Amniotic epithelial cell (primary cell): ENCODE data around the gene VSIR.

ENCODE experiments used
- DNase-seq: peaks from one replicate; pipeline ENCODE4 v3.0.0-alpha.2; 2010; ENCODE audit warnings: low read depth

Gene VSIR

DNA sequence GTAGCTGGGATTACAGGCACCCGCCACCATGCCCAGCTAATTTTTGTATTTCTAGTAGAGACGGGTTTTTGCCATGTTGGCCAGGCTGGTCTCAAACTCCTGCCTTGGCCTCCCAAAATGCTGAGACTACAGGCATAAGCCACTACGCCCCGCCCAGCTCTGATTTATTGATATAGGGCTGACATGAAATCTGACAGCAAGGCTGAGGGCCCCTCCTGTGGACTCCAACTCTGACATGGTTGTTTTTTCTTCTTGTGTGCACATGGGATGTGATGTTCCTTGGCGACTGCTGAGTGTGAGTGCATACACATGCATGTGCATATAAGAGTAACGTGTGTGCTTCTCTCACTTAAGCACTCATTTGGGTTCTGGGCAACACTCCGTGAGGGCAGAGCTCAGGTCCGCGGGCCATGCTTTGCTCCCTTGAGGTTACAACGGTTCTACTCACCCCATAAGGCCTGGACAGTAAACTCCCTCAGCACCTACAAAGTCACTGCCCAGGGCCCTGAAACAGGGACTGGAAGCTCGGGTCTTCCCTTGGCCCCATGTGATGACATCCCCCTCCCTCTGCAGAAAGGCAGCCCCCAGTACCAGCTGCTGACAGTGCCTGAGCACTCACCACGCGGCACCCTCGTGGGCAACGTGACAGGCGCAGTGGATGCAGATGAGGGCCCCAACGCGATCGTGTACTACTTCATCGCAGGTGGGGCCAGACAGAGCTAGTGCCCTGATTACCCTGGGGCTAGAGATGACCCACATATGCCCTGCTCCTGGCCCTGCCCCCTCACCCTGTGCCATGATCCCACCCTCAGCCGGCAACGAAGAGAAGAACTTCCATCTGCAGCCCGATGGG lies 33.6 kb upstream of the VSIR start:
- DNase-seq = no peak

DNA sequence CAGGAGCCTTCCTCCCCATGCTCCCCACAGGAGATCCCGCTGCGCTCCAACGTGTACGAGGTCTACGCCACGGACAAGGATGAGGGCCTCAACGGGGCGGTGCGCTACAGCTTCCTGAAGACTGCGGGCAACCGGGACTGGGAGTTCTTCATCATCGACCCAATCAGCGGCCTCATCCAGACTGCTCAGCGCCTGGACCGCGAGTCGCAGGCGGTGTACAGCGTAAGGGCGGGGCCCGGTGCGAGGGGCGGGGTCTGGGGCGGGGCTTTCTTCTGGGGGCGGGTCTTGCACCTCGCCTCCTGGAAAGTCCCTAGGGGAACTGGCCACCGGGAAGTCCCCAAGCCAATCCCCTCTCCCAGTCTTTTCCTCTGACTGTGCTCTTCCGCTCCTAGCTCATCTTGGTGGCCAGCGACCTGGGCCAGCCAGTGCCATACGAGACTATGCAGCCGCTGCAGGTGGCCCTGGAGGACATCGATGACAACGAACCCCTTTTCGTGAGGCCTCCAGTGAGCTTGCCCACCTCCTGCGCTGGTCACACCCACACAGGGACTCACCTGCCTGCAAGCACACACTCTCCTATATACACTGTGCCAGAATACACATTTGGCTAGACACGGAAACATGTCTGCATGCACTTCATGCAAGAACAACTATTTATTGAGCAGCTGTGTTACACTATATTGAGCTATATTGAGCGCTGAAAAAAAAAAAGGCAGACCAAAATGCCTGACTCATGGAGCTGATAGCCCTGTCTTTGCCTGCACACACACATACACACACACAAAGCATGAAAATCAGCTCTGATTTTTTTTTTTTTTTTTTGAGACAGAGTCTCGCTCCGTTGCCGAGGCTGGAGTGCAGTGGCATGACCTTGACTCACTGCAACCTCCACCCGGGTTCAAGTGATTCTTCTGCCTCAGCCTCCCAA lies 32.7 kb upstream of the VSIR start:
- peak; percentile 56 for DNase-seq

DNA sequence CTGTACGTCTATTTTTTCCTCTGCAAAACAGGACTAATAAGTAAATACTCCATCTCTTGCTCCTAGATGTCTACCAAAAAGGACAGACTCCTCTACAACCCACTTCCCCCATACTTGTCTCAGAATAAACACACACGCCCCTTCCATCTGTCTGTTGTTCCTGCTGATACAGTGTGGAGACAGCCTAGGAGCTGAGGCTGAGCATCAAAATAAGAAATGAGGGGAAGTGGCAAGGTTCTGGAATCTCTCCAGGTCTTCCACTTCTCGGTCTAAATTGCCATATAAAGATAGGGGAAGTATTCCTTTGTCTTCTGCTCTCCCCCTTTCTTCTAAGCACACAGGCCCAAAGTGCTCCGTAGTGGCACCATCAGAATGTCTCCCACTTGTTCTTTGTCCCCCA lies 30.8 kb upstream of the VSIR start:
- DNase-seq = no peak

DNA sequence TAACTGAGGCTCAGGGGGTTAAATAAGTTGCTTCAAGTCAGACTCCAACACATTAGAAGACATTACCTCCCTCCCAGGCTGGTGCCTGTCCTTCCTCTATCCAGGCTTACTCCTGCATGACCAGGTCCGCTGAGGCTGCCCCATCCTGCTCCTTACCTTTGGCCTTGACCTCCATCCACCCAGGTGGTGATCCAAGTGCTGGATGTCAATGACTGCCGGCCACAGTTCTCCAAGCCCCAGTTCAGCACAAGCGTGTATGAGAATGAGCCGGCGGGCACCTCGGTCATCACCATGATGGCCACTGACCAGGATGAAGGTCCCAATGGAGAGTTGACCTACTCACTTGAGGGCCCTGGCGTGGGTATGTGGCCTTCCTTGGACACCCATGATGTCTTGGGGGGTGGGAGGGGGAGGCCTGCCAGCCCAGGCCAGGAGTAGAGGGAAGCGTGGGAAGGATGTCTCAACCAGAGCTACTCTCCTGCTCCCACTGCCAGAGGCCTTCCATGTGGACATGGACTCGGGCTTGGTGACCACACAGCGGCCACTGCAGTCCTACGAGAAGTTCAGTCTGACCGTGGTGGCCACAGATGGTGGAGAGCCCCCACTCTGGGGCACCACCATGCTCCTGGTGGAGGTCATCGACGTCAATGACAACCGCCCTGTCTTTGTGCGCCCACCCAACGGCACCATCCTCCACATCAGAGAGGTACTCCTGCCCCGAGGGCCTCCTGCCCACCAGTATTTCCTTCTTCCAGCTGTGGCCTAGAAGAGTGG lies 29.6 kb upstream of the VSIR start:
- no peak for DNase-seq

DNA sequence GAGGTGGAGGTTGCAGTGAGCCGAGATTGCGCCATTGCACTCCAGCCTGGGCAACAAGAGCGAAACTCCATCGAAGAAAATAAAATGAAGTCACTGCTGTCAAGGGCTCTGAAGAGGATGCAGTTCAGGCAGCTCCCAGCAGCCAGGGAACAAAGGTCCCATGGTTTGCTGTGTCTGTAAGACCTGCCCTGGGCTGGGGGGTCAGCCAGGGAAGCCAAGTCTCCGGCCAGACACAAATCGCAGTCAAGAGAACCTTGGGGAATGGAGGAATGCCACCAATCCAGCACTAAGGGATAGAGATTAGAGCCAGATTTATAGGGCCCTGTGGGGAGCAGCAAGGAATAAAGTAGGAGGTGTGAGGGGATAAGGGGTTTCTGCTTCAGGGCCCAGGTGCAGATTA lies 28.9 kb upstream of the VSIR start:
- no peak for DNase-seq

DNA sequence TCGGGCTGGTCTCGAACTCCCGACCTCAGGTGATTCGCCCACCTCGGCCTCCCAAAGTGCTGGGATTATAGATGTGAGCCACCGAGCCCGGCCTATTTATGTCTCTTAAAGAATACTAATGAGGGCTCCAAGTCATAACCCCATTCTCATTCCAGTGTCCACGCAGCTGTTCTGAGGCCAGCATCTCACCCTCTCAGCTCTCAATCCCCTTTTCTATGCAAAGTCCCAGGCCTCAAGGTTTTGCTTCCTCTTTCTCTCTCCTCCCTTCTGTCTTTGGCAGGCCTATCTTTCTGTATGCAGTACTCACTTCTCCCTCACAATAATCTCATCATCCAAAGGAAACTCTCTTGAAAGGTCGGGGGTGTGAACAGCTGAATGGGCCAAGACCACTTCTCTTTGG lies 28.0 kb upstream of the VSIR start:
- no peak for DNase-seq

DNA sequence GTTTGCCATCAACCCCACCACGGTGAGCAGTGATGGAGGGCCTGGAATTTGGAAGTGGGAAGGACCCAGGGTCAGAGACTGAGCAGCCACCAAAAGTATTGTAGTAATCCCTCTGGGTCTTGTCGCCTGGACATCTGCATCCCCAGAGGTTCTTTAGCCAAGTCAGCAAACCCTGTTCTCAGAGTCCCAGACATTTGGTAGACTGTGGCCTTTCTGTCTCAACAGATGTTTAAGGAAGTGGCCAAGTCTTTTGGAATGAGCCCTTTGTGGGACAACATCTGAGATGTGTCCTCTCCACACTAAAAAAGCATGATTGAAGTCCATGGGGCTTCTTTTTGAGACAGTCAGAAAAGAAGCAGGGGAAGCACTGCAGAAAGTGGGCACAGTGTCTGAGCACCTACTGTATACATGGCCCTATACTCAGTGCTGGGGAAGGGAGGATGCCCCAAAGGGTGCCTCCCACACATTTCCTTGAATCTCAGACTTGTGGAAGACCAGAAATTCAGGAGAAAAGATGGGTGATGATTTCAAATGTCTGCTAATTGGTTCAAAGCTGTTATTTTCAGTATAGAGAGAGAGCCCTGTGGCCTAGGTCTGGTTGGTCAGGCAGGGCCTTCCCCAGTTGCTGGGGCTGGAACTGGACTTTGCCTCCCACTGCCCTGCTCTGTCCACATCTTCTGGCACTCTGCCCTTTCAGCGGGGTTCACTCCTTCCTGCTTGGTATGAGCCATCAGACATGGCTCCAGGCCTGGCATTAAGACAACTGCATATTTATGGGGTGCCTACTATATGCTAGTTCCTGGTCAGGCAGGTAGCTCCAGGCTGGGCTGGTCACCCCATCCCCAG lies 26.5 kb upstream of the VSIR start:
- peak; percentile 38 for DNase-seq

DNA sequence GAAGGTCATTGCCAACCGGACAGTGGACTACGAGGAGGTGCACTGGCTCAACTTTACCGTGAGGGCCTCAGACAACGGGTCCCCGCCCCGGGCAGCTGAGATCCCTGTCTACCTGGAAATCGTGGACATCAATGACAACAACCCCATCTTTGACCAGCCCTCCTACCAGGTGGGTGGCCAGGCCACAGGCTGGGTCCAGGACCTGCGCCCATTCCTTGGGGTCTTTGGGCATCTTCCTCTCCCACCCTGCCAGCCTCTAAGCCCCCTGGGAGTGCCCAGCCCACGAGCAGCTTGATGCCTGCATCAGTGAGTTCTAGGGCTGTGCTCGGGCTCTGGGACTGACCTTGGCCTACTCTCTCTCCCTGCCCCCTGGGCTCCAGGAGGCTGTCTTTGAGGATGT lies 25.8 kb upstream of the VSIR start:
- no peak for DNase-seq

DNA sequence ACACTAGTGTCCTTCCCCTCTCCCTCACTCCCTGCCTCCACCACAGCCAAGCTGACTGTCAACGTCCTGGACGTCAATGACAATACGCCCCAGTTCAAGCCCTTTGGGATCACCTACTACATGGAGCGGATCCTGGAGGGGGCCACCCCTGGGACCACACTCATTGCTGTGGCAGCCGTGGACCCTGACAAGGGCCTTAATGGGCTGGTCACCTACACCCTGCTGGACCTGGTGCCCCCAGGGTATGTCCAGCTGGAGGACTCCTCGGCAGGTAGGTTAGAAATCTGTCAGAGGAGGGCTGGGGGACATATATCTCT lies 24.9 kb upstream of the VSIR start:
- no peak for DNase-seq

DNA sequence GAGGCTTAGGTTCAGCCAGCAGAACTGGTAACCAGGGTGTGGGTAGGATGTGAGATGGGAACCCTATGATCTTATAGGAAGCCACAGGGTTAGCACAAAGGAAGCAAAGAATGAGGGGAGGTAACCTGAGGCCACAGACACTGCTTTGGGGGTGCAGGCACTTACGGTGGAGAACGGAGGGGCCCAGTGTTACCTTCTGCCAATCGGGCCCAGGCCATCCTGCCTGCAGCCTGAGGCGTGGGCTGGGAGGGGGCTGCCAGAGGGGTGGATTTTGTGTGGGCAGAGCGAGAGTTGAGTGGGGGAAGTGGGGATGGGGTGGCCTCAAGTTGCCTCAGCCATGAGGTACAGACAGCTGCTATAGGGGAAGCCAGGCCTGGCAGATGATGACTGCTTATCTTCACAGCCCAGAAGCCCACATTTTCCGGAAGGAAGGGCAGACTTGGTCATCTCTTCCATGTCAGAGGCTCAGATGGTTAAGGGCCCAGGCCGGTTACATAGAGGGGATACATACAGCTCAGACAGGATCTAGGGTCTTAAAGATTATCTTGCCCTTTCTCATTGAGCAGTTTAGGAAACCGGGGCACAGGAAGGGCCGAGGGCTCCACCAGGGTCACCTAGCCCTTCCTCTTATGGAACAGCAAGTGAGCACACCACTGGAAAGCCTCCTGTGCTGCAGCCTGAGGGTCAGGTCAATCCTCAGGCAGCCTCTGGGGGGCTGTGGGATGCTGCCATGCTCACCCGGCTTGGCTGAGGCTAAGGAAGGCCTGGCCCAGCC lies 24.4 kb upstream of the VSIR start:
- DNase-seq = no peak

DNA sequence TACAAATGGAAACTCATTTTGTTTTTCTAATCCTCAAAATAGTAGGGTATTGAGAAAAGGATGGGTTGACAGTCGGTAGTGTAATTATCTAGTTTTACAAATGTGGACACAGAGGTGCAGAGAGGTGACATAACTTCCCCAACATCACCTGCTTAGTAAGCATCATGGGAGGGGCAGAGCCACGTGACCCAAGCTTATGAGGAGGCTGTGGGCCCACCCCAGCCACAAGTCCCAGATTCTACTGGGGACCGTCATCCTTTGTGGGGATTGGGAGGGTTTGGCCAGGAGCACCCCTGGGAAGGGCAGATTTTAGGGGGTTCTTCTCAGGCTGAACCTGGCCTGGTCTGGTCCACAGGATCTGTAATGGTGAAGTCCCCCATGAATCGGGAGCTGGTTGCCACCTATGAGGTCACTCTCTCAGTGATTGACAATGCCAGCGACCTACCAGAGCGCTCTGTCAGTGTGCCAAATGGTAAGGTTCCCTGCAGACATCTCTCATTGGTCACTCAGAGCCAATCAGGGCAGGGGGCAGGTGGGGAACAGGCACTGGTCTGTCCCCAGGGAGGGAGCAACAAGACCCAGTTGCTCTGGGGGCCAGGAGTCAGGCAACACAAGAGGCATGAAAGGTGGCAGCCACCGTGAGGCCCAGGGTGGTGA lies 23.6 kb upstream of the VSIR start:
- DNase-seq = no peak

DNA sequence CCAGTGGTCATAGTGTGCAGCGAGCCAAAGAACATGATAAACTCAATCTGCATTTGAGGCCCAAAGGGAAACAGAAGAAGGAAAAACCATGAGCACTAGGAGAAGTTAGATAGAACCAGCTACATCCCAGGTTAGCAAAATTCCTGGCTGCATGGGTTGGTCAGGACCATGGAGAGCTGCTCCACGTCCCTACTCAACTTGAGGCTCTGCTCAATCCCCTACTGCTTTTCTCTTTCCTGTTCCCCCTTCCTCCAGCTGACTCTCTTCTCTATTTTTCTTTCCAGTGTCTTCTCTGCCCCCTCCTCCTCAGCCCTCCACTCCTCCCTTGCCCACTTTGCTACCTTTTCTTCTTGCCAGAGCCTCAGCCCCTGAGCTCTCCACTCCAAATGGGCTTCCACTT lies 21.9 kb upstream of the VSIR start:
- peak; percentile 34 for DNase-seq

DNA sequence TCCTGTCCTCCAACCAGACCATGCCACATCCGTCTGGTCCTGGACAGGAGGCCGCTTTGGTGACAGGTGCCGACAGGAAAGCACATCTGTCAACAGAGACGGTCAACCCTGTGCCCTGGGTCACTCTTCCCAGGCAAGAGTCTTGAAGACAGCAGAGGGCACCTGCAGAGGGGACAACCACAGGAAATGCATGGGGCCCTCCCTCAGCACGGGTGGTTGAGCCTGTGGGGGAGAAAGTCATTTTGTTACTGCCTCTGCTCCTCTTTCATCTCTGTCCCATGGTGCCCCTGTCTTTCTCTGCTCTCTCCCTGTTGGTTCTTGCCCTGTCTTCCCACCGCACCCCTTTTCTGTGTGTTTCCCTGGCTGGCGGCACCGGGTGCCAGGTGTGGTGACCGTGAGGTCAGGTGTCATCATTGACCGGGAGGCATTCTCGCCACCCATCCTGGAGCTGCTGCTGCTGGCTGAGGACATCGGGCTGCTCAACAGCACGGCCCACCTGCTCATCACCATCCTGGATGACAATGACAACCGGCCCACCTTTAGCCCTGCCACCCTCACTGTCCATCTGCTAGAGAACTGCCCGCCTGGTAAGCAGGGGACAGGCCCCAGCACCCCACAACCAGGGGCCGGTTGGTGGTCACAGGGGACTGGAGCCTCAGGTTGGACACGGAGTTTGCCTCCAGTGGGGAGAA lies 17.6 kb upstream of the VSIR start:
- no peak for DNase-seq

DNA sequence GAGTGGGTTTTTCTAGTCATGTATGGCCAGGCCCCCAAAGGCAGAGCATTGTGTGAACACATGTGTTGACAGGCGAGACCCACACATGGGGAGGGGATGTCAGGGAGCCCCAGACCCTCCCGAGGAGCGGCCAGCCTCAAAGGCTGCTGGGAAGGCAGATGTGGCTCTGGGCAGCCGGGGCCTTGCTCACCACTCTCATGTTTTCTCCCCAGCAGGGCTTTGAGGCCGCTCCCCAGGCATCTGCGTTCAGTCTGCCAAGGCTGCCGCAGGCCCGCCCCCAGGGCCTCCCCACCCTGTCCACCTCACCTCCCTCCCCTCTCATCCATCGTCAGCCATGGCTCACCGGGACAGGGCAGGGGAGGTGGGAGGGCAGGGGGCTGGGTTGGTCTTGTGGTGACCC lies 16.6 kb upstream of the VSIR start:
- DNase-seq = no peak

DNA sequence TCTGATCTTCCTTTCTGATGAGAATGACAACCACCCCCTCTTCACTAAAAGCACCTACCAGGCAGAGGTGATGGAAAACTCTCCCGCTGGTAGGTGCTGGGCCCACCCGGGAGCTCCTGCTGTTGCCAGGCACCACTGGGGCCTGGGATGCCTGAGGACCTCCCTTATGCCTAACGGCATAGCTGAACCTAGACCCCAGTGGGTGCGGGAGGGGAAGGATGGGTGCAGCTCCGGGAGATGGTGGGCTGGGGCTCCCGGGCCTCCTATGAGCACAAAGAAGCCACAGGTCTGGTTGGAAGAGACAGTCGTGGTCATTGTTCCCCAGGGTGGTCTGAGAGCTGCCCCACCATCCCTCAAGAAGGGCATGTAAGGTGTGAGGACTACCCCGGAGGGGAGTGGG lies 15.6 kb upstream of the VSIR start:
- DNase-seq = no peak

DNA sequence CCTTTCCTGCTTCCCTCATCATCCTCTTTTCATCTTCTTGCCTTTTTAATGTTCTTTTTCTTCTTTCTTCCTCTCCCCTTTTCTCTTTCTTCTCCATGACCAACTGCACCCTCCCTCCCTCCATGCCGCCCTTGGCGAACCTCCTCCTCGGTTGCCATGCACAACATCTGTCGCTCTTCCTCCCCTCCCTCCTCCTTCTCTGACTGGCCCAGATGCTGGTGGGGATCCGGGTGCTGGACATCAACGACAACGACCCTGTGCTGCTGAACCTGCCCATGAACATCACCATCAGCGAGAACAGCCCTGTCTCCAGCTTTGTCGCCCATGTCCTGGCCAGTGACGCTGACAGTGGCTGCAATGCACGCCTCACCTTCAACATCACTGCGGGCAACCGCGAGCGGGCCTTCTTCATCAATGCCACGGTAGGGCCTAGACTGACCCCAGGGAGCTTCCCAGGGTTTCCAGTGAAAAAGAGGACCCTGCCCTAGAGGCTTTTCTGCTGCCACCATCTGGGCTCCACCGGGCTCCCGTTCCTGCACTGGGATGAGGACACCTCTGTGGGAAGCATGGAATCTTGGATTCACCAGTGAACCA lies 11.5 kb upstream of the VSIR start:
- DNase-seq = no peak

DNA sequence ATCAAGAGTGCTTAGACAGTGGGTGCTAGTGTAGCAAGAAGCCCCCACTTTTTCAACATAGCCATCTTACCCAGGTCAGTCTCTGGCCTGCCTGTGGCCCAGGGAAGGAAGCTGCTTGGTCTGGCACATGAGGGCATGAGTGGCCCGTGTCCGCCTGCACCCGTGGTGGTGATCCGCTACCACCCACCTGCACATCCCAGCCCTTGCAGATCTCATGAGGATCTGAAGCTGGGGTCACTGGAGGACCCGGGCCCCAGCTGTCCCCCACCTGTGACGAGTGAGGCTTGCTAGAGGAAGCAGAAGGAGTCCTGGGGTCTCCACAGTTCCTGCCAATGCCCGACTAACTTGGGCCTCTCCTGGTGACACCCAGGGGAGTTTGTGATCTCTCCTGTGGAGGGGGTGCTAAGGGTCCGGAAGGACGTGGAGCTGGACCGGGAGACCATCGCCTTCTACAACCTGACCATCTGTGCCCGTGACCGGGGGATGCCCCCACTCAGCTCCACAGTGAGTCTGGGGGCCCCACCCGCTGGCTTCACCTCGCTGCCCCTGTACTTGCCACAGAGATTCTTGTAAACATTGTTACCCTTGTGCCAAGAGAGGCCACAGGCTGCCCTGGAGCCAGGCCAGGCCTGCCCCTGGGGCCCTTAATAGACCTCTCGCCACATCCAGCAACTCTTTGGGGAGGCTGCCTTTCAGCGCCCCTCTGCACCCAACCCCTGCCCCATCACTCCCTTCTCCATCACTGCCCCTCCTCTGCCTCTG lies 10.8 kb upstream of the VSIR start:
- DNase-seq = no peak

DNA sequence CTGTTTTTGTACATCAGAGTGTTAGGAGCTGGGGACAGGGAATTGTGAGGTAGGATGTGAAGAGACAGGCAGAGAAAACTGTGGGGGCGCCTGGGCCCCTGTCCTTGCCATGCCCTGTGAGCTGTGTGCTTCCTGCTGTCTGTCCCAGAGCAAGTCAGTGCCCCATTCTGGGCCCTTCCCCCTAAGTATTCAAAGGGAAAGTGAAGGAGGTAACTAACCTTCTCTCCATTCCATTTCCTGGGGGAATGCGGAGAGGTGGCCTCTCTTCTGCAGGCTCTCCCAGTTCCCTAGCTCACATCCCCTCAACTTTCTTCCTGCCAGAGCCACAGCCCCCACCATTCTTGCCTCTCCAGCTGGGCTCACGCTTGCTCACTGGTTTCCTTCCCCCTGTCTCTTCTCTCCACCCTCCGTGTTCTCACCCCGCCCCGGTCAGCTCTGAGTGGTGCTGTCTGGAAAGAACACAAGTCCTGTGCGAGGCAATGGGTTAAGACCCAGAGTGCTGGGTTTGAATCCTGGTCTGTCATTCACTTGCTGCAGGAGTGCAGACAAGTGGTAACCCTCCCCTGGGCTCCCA lies 9.7 kb upstream of the VSIR start:
- no peak for DNase-seq
